ENCODE results near the gene DTD1. TPM values are rescaled to one million over a fixed set of nuclear protein-coding genes. Genes with fewer than 3 reads are reported as not detected.

Gene DTD1
- total and polyA plus RNA-seq, 2 of the 13 experiments (the other 11 are each of a cell fraction or from before 2014, with no cell fraction given): 41.2 to 79.3 TPM

DNA sequence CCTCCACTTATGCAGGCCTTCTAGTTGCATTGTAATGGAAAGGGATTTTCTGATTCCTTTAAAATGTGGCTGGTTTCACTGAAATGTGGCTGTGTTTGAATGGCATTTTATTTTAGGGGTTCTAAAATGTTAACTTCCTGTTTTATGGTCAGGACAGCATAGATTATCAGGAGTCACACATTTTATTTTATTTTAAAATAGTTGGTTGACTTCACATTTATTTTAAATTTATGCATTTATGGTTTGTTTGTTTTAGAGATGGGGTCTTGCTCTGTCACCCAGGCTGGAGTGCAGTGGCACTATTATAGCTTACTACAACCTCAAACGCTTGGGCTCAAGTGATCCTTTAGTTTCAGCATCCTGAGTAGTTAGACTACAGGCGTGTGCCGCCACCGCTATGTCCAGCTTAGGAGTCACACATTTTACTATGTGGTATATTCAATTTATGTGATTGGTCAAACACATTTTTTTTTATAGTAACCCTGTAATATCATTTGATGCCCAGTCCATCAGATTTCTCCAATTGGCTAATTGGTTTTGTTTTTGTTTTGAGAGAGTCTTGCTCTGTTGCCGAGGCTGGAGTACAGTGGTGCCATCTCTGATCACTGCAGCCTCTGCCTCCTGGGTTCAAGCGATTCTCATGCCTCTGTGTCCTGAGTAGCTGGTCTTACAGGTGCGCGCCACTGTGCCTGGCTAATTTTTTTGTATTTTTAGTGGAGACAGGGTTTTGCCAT lies 2.3 kb downstream of the DTD1 start:
- ATAC-seq (no peak), DNase-seq (ENCODE audit: low spot score) (no peak), FAIRE-seq (no peak)
- intact Hi-C loops (cut with micrococcal nuclease; ENCODE audit: unreplicated experiment): loop anchor here (5.0 kb wide), 2 partner anchors 123 to 202 kb away; partner anchors contain the start of genes DZANK1 and POLR3F
- H3K9ac ChIP-seq (ENCODE audit: insufficient read depth, low read depth, low read length): no peak overlapping the region
- H3K27me3 ChIP-seq (ENCODE audit: control insufficient read depth in 1 of 2, insufficient read depth in 2 of 2, low read length in 2 of 2): no peaks in the 10 kb centered on the region
- H2AFZ ChIP-seq (ENCODE audit: low read length): no peak overlapping the region
- H3K9me3 ChIP-seq (ENCODE audit: low read length): no peaks in the 10 kb centered on the region
- TF ChIP-seq, protein P1, sequence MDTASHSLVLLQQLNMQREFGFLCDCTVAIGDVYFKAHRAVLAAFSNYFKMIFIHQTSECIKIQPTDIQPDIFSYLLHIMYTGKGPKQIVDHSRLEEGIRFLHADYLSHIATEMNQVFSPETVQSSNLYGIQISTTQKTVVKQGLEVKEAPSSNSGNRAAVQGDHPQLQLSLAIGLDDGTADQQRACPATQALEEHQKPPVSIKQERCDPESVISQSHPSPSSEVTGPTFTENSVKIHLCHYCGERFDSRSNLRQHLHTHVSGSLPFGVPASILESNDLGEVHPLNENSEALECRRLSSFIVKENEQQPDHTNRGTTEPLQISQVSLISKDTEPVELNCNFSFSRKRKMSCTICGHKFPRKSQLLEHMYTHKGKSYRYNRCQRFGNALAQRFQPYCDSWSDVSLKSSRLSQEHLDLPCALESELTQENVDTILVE (CRISPR knock-in tag; IDR thresholded peaks at IDR 0.05): no peak
- TF ChIP-seq ZSCAN20 (CRISPR knock-in tag; IDR thresholded peaks at IDR 0.05; ENCODE audit: borderline replicate concordance): no peak
- TF ChIP-seq ZSCAN21 (CRISPR knock-in tag; IDR thresholded peaks at IDR 0.05; ENCODE audit: borderline replicate concordance): no peak
- TF ChIP-seq, protein P2, sequence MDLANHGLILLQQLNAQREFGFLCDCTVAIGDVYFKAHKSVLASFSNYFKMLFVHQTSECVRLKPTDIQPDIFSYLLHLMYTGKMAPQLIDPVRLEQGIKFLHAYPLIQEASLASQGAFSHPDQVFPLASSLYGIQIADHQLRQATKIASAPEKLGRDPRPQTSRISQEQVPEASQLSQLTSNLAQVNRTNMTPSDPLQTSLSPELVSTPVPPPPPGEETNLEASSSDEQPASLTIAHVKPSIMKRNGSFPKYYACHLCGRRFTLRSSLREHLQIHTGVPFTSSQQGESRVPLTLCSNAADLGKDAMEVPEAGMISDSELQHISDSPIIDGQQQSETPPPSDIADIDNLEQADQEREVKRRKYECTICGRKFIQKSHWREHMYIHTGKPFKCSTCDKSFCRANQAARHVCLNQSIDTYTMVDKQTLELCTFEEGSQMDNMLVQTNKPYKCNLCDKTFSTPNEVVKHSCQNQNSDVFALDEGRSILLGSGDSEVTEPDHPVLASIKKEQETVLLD (CRISPR knock-in tag; IDR thresholded peaks at IDR 0.05; ENCODE audit: low read depth): no peak
- no peak for TF ChIP-seq ZBTB1 (CRISPR knock-in tag; IDR thresholded peaks at IDR 0.05; ENCODE audit: borderline replicate concordance)
- TF ChIP-seq, protein P3, sequence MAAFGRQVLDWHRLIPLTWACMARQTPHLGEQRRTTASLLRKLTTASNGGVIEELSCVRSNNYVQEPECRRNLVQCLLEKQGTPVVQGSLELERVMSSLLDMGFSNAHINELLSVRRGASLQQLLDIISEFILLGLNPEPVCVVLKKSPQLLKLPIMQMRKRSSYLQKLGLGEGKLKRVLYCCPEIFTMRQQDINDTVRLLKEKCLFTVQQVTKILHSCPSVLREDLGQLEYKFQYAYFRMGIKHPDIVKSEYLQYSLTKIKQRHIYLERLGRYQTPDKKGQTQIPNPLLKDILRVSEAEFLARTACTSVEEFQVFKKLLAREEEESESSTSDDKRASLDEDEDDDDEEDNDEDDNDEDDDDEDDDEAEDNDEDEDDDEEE (CRISPR knock-in tag; IDR thresholded peaks at IDR 0.05): no peak
- TF ChIP-seq ZMAT3 (CRISPR knock-in tag; conservative IDR thresholded peaks at IDR 0.05): no peak
- TF ChIP-seq EP300 (IDR thresholded peaks at IDR 0.05; ENCODE audit: low read depth in 2 of 2, low read length in 2 of 2): no peak
- no peak for TF ChIP-seq EP300 (CRISPR knock-in tag; IDR thresholded peaks at IDR 0.05; ENCODE audit: borderline replicate concordance)
- no peak for TF ChIP-seq SAFB2 (CRISPR knock-in tag; IDR thresholded peaks at IDR 0.05; ENCODE audit: borderline replicate concordance, low read depth)
- TF ChIP-seq, protein P4, sequence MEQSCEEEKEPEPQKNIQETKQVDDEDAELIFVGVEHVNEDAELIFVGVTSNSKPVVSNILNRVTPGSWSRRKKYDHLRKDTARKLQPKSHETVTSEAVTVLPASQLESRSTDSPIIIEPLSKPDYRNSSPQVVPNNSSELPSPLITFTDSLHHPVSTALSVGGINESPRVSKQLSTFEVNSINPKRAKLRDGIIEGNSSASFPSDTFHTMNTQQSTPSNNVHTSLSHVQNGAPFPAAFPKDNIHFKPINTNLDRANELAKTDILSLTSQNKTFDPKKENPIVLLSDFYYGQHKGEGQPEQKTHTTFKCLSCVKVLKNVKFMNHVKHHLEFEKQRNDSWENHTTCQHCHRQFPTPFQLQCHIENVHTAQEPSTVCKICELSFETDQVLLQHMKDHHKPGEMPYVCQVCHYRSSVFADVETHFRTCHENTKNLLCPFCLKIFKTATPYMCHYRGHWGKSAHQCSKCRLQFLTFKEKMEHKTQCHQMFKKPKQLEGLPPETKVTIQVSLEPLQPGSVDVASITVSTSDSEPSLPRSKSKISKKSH (CRISPR knock-in tag; IDR thresholded peaks at IDR 0.05; ENCODE audit: borderline replicate concordance): no peak
- TF ChIP-seq, protein P5, sequence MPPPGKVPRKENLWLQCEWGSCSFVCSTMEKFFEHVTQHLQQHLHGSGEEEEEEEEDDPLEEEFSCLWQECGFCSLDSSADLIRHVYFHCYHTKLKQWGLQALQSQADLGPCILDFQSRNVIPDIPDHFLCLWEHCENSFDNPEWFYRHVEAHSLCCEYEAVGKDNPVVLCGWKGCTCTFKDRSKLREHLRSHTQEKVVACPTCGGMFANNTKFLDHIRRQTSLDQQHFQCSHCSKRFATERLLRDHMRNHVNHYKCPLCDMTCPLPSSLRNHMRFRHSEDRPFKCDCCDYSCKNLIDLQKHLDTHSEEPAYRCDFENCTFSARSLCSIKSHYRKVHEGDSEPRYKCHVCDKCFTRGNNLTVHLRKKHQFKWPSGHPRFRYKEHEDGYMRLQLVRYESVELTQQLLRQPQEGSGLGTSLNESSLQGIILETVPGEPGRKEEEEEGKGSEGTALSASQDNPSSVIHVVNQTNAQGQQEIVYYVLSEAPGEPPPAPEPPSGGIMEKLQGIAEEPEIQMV (CRISPR knock-in tag; IDR thresholded peaks at IDR 0.05; ENCODE audit: low read depth): no peak
- no peak for TF ChIP-seq NFE2L2 (IDR thresholded peaks at IDR 0.05; ENCODE audit: low read length)
- no peak for TF ChIP-seq ZNF83 (CRISPR knock-in tag; IDR thresholded peaks at IDR 0.05; ENCODE audit: borderline replicate concordance)
- peaks cover 43% of the 10 kb centered on the region for H3K4me1 ChIP-seq (ENCODE audit: insufficient read depth, low read length)
- 90% methylated on average over 8 of the region's 8 CpGs for WGBS (ENCODE audit: low lambda C conversion rate)
- BruUV-seq (replicated peaks): no TSS peak
- no peak overlapping the region for H3K27ac ChIP-seq (ENCODE audit: extremely low read length, insufficient read depth, low read length)
- POLR2A ChIA-PET: no interaction called here
- no peaks in the 10 kb centered on the region for H4K20me1 ChIP-seq (ENCODE audit: insufficient read depth, low read length)
- in situ Hi-C loops (cut with HindIII; ENCODE audit: extremely low pct_ligation_motif_present, low pct_unique_long_range_greater_than_20kb): no loop called here
- no peak overlapping the region for H3K4me3 ChIP-seq (replicated peaks in 1 of 3; ENCODE audit: insufficient read depth in 1 of 3, low read depth in 2 of 3, low read length in 3 of 3)
- no peak overlapping the region for H3K4me2 ChIP-seq (ENCODE audit: low read depth, low read length)
- H3K36me3 ChIP-seq (replicated peaks in 1 of 2; ENCODE audit: control insufficient read depth in 1 of 2, insufficient read depth in 2 of 2, low read length in 2 of 2): peaks cover 0 to 14% of the 10 kb centered on the region in 2 experiments; a peak in 2 of 5 replicates
- H3K79me2 ChIP-seq (ENCODE audit: insufficient read depth, low read length): peaks cover 4% of the 10 kb centered on the region
- CTCF ChIA-PET (ENCODE audit: low intra/inter-chr PET ratio, low total read pairs): no interaction called here
